ENCODE results near the gene SCTR. TPM values are rescaled to one million over a fixed set of nuclear protein-coding genes. Genes with fewer than 3 reads are reported as not detected.

The SCTR gene
- polyA plus RNA-seq, 1 experiment: not detected

DNA sequence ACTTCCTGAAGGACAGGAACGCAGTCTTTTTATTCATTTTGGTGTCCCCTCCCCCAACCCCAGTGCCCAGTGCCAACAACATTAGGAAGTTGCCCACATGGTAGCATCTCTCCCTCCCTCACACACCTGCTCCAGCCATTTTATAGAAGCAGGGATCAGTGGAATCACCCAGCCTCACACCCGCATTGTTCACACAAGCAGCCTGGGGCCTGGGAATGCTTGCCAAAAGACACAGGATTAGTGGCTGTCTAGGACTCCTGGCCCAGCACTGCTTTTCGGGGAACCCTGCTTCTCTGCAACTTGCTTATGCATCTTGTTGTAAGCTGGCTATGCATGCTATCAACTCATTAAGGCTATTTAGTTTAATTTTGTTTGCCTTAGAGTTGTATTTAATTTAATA, 74.8 kb downstream of the SCTR start:
- no peaks in the 10 kb centered on the region for H3K36me3 ChIP-seq (ENCODE audit: control insufficient read depth, insufficient read depth, low read length)
- TF ChIP-seq, protein P1, sequence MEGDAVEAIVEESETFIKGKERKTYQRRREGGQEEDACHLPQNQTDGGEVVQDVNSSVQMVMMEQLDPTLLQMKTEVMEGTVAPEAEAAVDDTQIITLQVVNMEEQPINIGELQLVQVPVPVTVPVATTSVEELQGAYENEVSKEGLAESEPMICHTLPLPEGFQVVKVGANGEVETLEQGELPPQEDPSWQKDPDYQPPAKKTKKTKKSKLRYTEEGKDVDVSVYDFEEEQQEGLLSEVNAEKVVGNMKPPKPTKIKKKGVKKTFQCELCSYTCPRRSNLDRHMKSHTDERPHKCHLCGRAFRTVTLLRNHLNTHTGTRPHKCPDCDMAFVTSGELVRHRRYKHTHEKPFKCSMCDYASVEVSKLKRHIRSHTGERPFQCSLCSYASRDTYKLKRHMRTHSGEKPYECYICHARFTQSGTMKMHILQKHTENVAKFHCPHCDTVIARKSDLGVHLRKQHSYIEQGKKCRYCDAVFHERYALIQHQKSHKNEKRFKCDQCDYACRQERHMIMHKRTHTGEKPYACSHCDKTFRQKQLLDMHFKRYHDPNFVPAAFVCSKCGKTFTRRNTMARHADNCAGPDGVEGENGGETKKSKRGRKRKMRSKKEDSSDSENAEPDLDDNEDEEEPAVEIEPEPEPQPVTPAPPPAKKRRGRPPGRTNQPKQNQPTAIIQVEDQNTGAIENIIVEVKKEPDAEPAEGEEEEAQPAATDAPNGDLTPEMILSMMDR (IDR thresholded peaks at IDR 0.05; ENCODE audit: insufficient read depth, low read depth, low read length): no peak
- H3K4me3 ChIP-seq (ENCODE audit: low read depth, low read length): no peak overlapping the region
- ChIA-PET POLR2A (no interaction called here), CTCF (interaction anchor here (0.8 kb wide), 1 partner anchor 27 kb away, joined by 3 read pairs; no protein-coding TSS in a partner anchor)
- no peaks in the 10 kb centered on the region; the same call in 1 of the 2 replicates for H3K27me3 ChIP-seq (ENCODE audit: control insufficient read depth, insufficient read depth, low read length)
- no peak for DNase-seq (ENCODE audit: low read depth)

DNA sequence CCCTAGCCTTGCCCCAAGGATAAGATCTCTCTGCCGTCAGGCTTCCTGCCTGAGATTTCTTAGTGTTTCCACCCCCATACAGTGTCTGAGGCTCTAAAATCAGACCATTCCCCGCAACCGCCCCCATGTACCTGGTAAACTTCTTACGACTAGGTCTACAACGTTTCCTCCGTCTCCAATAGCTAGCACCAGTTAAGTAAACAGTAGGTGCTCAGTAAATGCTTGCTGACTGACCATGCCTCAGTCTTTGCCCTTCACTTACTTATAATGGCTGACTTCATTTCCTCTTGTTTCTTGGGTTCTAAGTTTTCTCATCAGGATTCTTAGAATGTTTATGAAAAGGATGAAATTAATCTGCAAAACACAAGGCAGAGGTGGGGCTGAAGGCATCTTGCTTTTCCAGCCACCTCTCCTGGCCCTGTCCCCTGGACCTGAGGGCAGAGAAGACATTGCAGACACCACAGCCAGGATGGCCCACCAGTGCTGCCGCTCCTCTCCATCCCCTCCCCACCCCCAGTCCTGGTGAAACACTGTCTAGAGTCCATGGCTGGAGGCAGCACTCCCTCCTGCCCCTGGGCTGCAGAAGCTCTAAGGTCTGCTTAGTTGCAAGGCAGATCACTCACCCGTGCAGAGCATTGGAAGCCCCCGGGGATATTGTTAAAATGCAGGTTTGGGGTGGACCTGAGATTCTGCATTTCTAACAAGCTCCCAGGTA, 75.7 kb downstream of the SCTR start:
- Histone ChIP-seq H3K36me3 (ENCODE audit: control insufficient read depth, insufficient read depth, low read length) (no peaks in the 10 kb centered on the region), H3K4me3 (ENCODE audit: low read depth, low read length) (no peak overlapping the region), H3K27me3 (ENCODE audit: control insufficient read depth, insufficient read depth, low read length) (no peaks in the 10 kb centered on the region; the same call in 1 of the 2 replicates)
- DNase-seq (ENCODE audit: low read depth): no peak
- TF ChIP-seq, protein P1 (IDR thresholded peaks at IDR 0.05; ENCODE audit: insufficient read depth, low read depth, low read length): no peak
- POLR2A ChIA-PET: no interaction called here
- CTCF ChIA-PET: interaction anchor here (0.8 kb wide), 1 partner anchor 28 kb away, joined by 3 read pairs; no protein-coding TSS in a partner anchor

DNA sequence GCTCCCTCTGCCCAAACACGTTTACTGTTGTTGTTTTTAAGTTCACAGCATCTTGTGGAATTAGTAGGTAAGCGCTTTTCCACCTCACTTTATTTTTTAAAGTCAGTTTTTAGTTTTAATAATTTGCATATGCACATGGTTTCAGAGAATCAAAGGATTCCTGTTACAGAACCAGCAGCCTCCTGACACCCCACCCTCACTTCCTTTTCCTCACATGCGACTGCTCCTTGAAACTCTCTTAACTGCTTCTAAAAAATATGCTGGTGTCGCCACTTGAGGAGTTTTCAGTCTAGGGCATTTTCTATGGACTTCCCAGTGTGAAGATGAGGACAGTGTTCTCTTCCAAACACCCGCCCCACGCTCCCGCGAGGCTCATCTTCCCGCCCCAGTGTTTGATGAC, 78.2 kb downstream of the SCTR start:
- ChIA-PET CTCF (no interaction called here), POLR2A (no interaction called here)
- Histone ChIP-seq H3K36me3 (ENCODE audit: control insufficient read depth, insufficient read depth, low read length) (no peaks in the 10 kb centered on the region), H3K27me3 (ENCODE audit: control insufficient read depth, insufficient read depth, low read length) (no peaks in the 10 kb centered on the region), H3K4me3 (ENCODE audit: low read depth, low read length) (no peak overlapping the region)
- TF ChIP-seq, protein P1 (IDR thresholded peaks at IDR 0.05; ENCODE audit: insufficient read depth, low read depth, low read length): no peak
- DNase-seq (ENCODE audit: low read depth): no peak

- ChIA-PET POLR2A (no interaction called here), CTCF (no interaction called here)
- Histone ChIP-seq H3K27me3 (ENCODE audit: control insufficient read depth, insufficient read depth, low read length) (no peaks in the 10 kb centered on the region; the same call in none of the 2 replicates), H3K36me3 (ENCODE audit: control insufficient read depth, insufficient read depth, low read length) (no peaks in the 10 kb centered on the region), H3K4me3 (ENCODE audit: low read depth, low read length) (no peak overlapping the region)
- TF ChIP-seq, protein P1 (IDR thresholded peaks at IDR 0.05; ENCODE audit: insufficient read depth, low read depth, low read length): no peak
- DNase-seq (ENCODE audit: low read depth): no peak
Measured at GRCh38 chr2:119442850-119443249, 81.4 kb downstream of the SCTR start.

DNA sequence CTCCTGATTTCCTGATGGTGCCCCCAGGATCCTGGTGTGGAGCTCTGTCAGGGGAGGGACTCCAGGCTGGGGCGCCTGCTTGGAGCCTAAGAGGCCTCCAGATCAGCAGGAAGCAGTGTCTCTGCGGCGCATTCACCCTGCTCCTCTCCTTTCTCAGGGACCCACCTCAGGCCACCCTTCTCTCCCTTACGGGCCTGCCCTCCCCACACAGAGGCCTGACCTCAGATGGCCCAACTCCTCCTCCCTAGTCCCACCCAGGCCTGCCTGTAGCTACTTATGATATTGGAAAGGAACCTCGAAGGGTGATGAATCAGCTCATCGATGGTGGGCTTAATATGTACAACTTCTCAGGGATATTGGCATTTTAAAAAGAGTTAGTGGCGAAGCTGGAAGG, 82.1 kb downstream of the SCTR start:
- TF ChIP-seq, protein P1 (IDR thresholded peaks at IDR 0.05; ENCODE audit: insufficient read depth, low read depth, low read length): no peak

More for the DNA sequence above, 82.1 kb downstream of the SCTR start:
- CTCF ChIA-PET: interaction anchor here (2.2 kb wide), 1 partner anchor 34 kb away, joined by 7 read pairs; no protein-coding TSS in a partner anchor
- POLR2A ChIA-PET: no interaction called here
- Histone ChIP-seq H3K4me3 (ENCODE audit: low read depth, low read length) (no peak overlapping the region), H3K27me3 (ENCODE audit: control insufficient read depth, insufficient read depth, low read length) (no peaks in the 10 kb centered on the region; the same call in none of the 2 replicates), H3K36me3 (ENCODE audit: control insufficient read depth, insufficient read depth, low read length) (no peaks in the 10 kb centered on the region)
- DNase-seq (ENCODE audit: low read depth): no peak

Measured in BJ (cell line).